ENCODE measurements around the gene SIGLEC11. TPM values are rescaled to one million over a fixed set of nuclear protein-coding genes. Genes with fewer than 3 reads are reported as not detected.

Gene SIGLEC11
- total RNA-seq, 1 experiment from 2014 or later: not detected

DNA sequence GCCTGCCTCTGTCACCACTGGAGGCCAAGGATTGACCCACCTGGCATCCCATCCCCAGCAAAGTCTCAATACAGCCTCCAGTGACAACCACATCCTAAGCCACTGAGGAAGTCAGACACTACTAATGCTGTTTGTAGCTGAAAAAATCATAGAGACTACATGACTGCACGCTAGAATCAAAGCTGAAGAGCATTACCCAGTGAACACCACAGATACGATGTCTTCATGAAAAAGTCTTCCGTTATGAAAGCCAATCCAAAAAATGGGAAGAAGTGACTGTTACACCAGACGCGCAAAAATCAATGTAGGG lies 20.5 kb downstream of the SIGLEC11 start:
- H3K27me3 Mint-ChIP-seq (ENCODE audit: insufficient read depth, unreplicated experiment): no peaks in the 10 kb centered on the region

DNA sequence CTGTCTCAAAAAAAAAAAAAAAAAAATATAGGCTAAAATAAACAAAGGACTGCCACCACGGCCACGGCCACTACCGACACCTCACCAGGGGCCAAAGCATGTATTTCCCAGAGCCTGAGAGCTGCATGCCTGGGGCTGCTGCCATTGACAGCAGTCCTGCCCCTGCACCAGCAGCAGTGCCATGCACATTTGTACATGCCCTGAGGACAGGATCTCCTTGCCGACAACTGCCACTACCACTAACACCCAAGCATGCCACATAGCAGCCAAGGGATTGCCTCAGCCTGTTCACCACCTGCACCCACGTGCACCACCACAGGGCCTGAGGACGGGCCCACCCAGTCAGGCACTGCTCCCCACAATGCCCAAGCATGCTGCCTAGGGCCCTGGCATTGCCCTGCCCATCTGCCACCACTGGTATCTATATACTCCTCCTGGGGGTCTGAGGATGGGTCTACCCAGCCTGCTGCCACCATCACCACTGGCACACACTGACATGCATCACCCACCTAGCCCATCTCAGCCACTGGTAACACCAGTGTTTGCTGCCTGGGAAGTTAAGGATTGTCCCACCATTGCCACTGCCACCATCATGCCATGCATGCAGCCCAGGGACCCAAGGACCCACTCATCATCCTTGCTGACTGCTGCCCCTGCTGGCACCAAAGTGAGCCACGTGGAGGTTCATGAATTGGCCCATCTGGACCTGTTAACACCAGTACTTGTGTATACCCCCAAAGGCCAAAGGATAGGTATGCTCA lies 21.1 kb downstream of the SIGLEC11 start:
- Mint-ChIP-seq H3K36me3 (ENCODE audit: insufficient read depth, unreplicated experiment) (peaks cover 5% of the 10 kb centered on the region), H3K27me3 (ENCODE audit: insufficient read depth, unreplicated experiment) (no peaks in the 10 kb centered on the region), H3K4me3 (ENCODE audit: unreplicated experiment) (no peak overlapping the region), H3K4me1 (ENCODE audit: low read depth, unreplicated experiment) (no peaks in the 10 kb centered on the region), H3K27ac (ENCODE audit: unreplicated experiment) (no peak overlapping the region), H3K9me3 (ENCODE audit: unreplicated experiment) (no peaks in the 10 kb centered on the region)
- TF ChIP-seq, protein P1, sequence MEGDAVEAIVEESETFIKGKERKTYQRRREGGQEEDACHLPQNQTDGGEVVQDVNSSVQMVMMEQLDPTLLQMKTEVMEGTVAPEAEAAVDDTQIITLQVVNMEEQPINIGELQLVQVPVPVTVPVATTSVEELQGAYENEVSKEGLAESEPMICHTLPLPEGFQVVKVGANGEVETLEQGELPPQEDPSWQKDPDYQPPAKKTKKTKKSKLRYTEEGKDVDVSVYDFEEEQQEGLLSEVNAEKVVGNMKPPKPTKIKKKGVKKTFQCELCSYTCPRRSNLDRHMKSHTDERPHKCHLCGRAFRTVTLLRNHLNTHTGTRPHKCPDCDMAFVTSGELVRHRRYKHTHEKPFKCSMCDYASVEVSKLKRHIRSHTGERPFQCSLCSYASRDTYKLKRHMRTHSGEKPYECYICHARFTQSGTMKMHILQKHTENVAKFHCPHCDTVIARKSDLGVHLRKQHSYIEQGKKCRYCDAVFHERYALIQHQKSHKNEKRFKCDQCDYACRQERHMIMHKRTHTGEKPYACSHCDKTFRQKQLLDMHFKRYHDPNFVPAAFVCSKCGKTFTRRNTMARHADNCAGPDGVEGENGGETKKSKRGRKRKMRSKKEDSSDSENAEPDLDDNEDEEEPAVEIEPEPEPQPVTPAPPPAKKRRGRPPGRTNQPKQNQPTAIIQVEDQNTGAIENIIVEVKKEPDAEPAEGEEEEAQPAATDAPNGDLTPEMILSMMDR (IDR thresholded peaks at IDR 0.05; ENCODE audit: insufficient read depth in 1 of 2, low read depth in 1 of 2, low read length in 1 of 2, severe bottlenecking in 1 of 2, unreplicated experiment in 1 of 2): no peak
- no peaks in the 10 kb centered on the region for H3K27me3 ChIP-seq (replicated peaks; ENCODE audit: control insufficient read depth, insufficient read depth, low read length)
- intact Hi-C loops (cut with micrococcal nuclease; ENCODE audit: unreplicated experiment): no loop called here
- ChIA-PET POLR2A (no interaction called here), CTCF (interaction anchor here (0.5 to 1.1 kb wide), 2 partner anchors 10 to 96 kb away, joined by 3 to 8 read pairs; partner anchors contain the start of gene NUP62)
- H3K36me3 ChIP-seq (ENCODE audit: control insufficient read depth, insufficient read depth, low read length): no peaks in the 10 kb centered on the region
- BruUV-seq (replicated peaks): no TSS peak
- H3K9me3 ChIP-seq: no peaks in the 10 kb centered on the region
- H3K4me1 ChIP-seq: peaks cover 3% of the 10 kb centered on the region; the same call in 1 of the 2 replicates
- no peak overlapping the region for H3K4me3 ChIP-seq (ENCODE audit: low read depth, low read length)
- no peak for DNase-seq

More for the DNA sequence above, 20.5 kb downstream of the SIGLEC11 start:
- POLR2A ChIA-PET: no interaction called here
- TF ChIP-seq, protein P1 (IDR thresholded peaks at IDR 0.05; ENCODE audit: insufficient read depth in 1 of 2, low read depth in 1 of 2, low read length in 1 of 2, severe bottlenecking in 1 of 2, unreplicated experiment in 1 of 2): no peak
- no peaks in the 10 kb centered on the region for H3K9me3 ChIP-seq
- H3K27ac Mint-ChIP-seq (ENCODE audit: unreplicated experiment): no peak overlapping the region
- peaks cover 5% of the 10 kb centered on the region for H3K36me3 Mint-ChIP-seq (ENCODE audit: insufficient read depth, unreplicated experiment)
- peaks cover 3% of the 10 kb centered on the region; the same call in 1 of the 2 replicates for H3K4me1 ChIP-seq
- CTCF ChIA-PET: no interaction called here
- H3K27me3 ChIP-seq (replicated peaks; ENCODE audit: control insufficient read depth, insufficient read depth, low read length): no peaks in the 10 kb centered on the region
- intact Hi-C loops (cut with micrococcal nuclease; ENCODE audit: unreplicated experiment): no loop called here
- no TSS peak for BruUV-seq (replicated peaks)
- H3K4me1 Mint-ChIP-seq (ENCODE audit: low read depth, unreplicated experiment): no peaks in the 10 kb centered on the region
- no peaks in the 10 kb centered on the region for H3K9me3 Mint-ChIP-seq (ENCODE audit: unreplicated experiment)
- no peaks in the 10 kb centered on the region for H3K36me3 ChIP-seq (ENCODE audit: control insufficient read depth, insufficient read depth, low read length)
- H3K4me3 Mint-ChIP-seq (ENCODE audit: unreplicated experiment): no peak overlapping the region
- H3K4me3 ChIP-seq (ENCODE audit: low read depth, low read length): no peak overlapping the region
- DNase-seq: no peak

DNA sequence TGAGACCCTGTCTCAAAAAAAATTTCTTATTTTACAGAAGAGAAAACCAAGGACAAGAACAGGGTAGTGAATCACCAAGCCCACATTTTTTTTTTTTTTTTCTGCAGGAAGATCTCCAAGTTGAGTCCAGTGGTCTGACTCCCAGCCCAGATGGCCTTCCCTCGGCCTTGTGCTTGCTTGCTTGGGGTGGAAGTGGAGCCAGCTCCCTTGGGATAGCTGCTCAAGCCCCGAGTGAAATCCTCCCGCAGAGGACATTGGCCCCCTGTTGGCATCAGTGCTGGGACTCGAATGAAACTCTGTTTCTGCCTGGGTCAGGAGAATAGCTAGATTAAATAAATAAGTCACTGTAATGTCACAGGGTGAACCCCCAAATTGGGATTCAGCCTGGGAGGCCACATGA lies 22.3 kb downstream of the SIGLEC11 start:
- Mint-ChIP-seq H3K4me3 (ENCODE audit: unreplicated experiment) (no peak overlapping the region), H3K9me3 (ENCODE audit: unreplicated experiment) (no peaks in the 10 kb centered on the region), H3K27me3 (ENCODE audit: insufficient read depth, unreplicated experiment) (no peaks in the 10 kb centered on the region), H3K36me3 (ENCODE audit: insufficient read depth, unreplicated experiment) (peaks cover 6% of the 10 kb centered on the region), H3K27ac (ENCODE audit: unreplicated experiment) (no peak overlapping the region), H3K4me1 (ENCODE audit: low read depth, unreplicated experiment) (peaks cover 1% of the 10 kb centered on the region)
- Histone ChIP-seq H3K4me3 (ENCODE audit: low read depth, low read length) (no peak overlapping the region), H3K36me3 (ENCODE audit: control insufficient read depth, insufficient read depth, low read length) (no peaks in the 10 kb centered on the region), H3K4me1 (peaks cover 3% of the 10 kb centered on the region; the same call in 1 of the 2 replicates), H3K27me3 (replicated peaks; ENCODE audit: control insufficient read depth, insufficient read depth, low read length) (no peaks in the 10 kb centered on the region), H3K9me3 (no peaks in the 10 kb centered on the region)
- CTCF ChIA-PET: interaction anchor here (1.1 kb wide), 1 partner anchor 9 kb away, joined by 3 read pairs; the partner anchor contains the start of gene NUP62
- intact Hi-C loops (cut with micrococcal nuclease; ENCODE audit: unreplicated experiment): no loop called here
- TF ChIP-seq, protein P1 (IDR thresholded peaks at IDR 0.05; ENCODE audit: insufficient read depth in 1 of 2, low read depth in 1 of 2, low read length in 1 of 2, severe bottlenecking in 1 of 2, unreplicated experiment in 1 of 2): no peak
- POLR2A ChIA-PET: no interaction called here
- BruUV-seq (replicated peaks): no TSS peak
- DNase-seq: no peak
